Measurements from ENCODE around the gene PDE6C. TPM values are rescaled to one million over a fixed set of nuclear protein-coding genes. Genes with fewer than 3 reads are reported as not detected.

PDE6C gene
- polyA plus RNA-seq, 1 of the 3 experiments (the other 2 are of a cell fraction): not detected

DNA sequence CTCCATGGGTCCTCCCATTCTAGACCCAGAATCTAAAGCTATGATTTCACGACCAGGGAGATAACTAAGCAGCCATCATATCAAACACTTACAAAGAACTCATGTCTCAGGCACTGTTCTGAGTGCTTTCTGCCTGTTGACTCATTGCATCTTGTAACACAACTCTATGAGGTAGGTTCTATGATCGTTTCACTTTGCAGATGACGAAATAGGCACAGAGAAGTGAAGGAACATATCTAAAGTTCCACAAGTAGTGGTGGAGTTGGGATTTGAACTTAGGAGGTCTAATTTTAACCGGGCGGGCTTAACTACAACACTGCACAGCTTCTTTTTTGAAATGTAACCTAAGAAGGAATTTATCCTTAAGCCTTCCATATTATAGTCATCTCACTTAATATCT, 14.2 kb upstream of the PDE6C start:
- H3K9me3 ChIP-seq: no peaks in the 10 kb centered on the region
- 45% methylated on average over 5 of the region's 5 CpGs for WGBS (ENCODE audit: low lambda C conversion rate)
- no peak for DNase-seq
- H4K20me1 ChIP-seq (ENCODE audit: insufficient read depth): no peaks in the 10 kb centered on the region
- no peaks in the 10 kb centered on the region for H3K79me2 ChIP-seq (ENCODE audit: insufficient read depth)
- no peaks in the 10 kb centered on the region for H3K36me3 ChIP-seq (replicated peaks in 1 of 2; ENCODE audit: control insufficient read depth in 1 of 2, insufficient read depth in 2 of 2, low read length in 1 of 2)
- H3K9me2 ChIP-seq: no peaks in the 10 kb centered on the region
- H3K4me3 ChIP-seq (ENCODE audit: low read depth in 2 of 2, low read length in 1 of 2): no peak overlapping the region
- no peak overlapping the region for H2AFZ ChIP-seq (ENCODE audit: low read depth)
- ChIA-PET CTCF (no interaction called here), POLR2A (no interaction called here)
- H3K27ac ChIP-seq (ENCODE audit: low read depth in 2 of 2, low read length in 1 of 2): no peak overlapping the region
- peaks cover 0 to 5% of the 10 kb centered on the region in 2 experiments; a peak in 1 of 4 replicates for H3K4me1 ChIP-seq (ENCODE audit: control insufficient read depth in 1 of 2, insufficient read depth in 2 of 2, low read depth in 1 of 2, low read length in 1 of 2)
- H3K4me2 ChIP-seq: no peak overlapping the region
- H3K27me3 ChIP-seq (ENCODE audit: insufficient read depth): peaks cover 23% of the 10 kb centered on the region; the same call in 1 of the 2 replicates
- H3F3A ChIP-seq (replicated peaks; ENCODE audit: insufficient read depth): no peaks in the 10 kb centered on the region
- TF ChIP-seq NRF1 (IDR thresholded peaks at IDR 0.05; ENCODE audit: low read depth, low read length): no peak
- no peak for TF ChIP-seq MAX (IDR thresholded peaks at IDR 0.05; ENCODE audit: low read depth)
- no peak for TF ChIP-seq SIN3A (IDR thresholded peaks at IDR 0.05; ENCODE audit: borderline replicate concordance, low read depth, low read length)
- no peak for TF ChIP-seq USF2 (IDR thresholded peaks at IDR 0.05; ENCODE audit: borderline replicate concordance, low read depth, low read length)
- no peak for TF ChIP-seq JUND (IDR thresholded peaks at IDR 0.05)
- TF ChIP-seq, protein P1, sequence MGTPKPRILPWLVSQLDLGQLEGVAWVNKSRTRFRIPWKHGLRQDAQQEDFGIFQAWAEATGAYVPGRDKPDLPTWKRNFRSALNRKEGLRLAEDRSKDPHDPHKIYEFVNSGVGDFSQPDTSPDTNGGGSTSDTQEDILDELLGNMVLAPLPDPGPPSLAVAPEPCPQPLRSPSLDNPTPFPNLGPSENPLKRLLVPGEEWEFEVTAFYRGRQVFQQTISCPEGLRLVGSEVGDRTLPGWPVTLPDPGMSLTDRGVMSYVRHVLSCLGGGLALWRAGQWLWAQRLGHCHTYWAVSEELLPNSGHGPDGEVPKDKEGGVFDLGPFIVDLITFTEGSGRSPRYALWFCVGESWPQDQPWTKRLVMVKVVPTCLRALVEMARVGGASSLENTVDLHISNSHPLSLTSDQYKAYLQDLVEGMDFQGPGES (IDR thresholded peaks at IDR 0.05; ENCODE audit: low read depth, low read length): no peak
- TF ChIP-seq ELF1 (IDR thresholded peaks at IDR 0.05): no peak
- TF ChIP-seq SMC3 (IDR thresholded peaks at IDR 0.05; ENCODE audit: low read depth, low read length): no peak
- no peak for TF ChIP-seq PBX3 (IDR thresholded peaks at IDR 0.05)
- no peak for TF ChIP-seq FOXJ3 (CRISPR knock-in tag; IDR thresholded peaks at IDR 0.05)
- no peak for TF ChIP-seq RFX5 (IDR thresholded peaks at IDR 0.05; ENCODE audit: low read length)
- no peak for TF ChIP-seq MEF2A (IDR thresholded peaks at IDR 0.05; ENCODE audit: borderline replicate concordance, low read depth)
- TF ChIP-seq FOXM1 (IDR thresholded peaks at IDR 0.05; ENCODE audit: low read depth): no peak
- TF ChIP-seq TCF12 (IDR thresholded peaks at IDR 0.05): no peak
- TF ChIP-seq RCOR1 (IDR thresholded peaks at IDR 0.05; ENCODE audit: low read length): no peak
- TF ChIP-seq EZH2phosphoT487 (IDR thresholded peaks at IDR 0.05; ENCODE audit: borderline replicate concordance, low read depth): no peak
- TF ChIP-seq EP300 (IDR thresholded peaks at IDR 0.05; ENCODE audit: borderline replicate concordance in 1 of 2, low read depth in 1 of 2, low read length in 1 of 2): no peak
- H3K9ac ChIP-seq: no peak overlapping the region

Measured in SK-N-SH (cell line).